IMR-90 (cell line): Measurements from ENCODE around the gene RPUSD1. TPM values are rescaled to one million over a fixed set of nuclear protein-coding genes. Genes with fewer than 3 reads are reported as not detected.

Source experiments
- ATAC-seq: fragments of 200-7000 bp; cut with Tn5 transposase; 2 replicates; pipeline ENCODE4 v1.9.1; 2020; ENCODE audit warnings: low read depth, mild to moderate bottlenecking, moderate library complexity
- BruUV-seq: library from RNA; stranded (reverse); fragments of 400-500 nt; replicated peaks from 2 replicates; lab custom pipeline; 2021; lab: Mats Ljungman, UMichigan
- CTCF ChIA-PET: fragments of 300-600 bp; formaldehyde crosslinking; extraction: SDS; loops from one replicate; lab custom pipeline; 2021; ENCODE audit warnings: antibody characterized with exemption; lab: Yijun Ruan, JAX
- POLR2A ChIA-PET: fragments of 300-600 bp; sonication (Branson Sonifier 250); formaldehyde crosslinking; loops from one replicate; lab custom pipeline; 2022; ENCODE audit warnings: antibody characterized with exemption; ENCODE audit not compliant: unreplicated experiment; lab: Charles Lee
- DNase-seq: peaks from one replicate; pipeline ENCODE4 v3.0.0; 2013
- H2AFZ ChIP-seq: replicated peaks from 2 replicates; pipeline ENCODE3; 2013; ENCODE audit warnings: low read length, mild to moderate bottlenecking; ENCODE audit not compliant: poor library complexity
- H2AK5ac ChIP-seq: 2 replicates; pipeline ENCODE4 v1.6.1; 2013; ENCODE audit warnings: low read depth, low read length, inconsistent platforms
- H2AK9ac ChIP-seq: replicated peaks from 2 replicates; pipeline ENCODE3; 2013; ENCODE audit warnings: mild to moderate bottlenecking, low read depth, low read length, moderate library complexity; ENCODE audit not compliant: poor library complexity
- H2BK120ac ChIP-seq: 2 replicates; pipeline ENCODE4 v1.6.1; 2013; ENCODE audit warnings: low read depth, low read length, inconsistent platforms
- H2BK15ac ChIP-seq: 3 replicates; pipeline ENCODE4 v1.6.1; 2013; ENCODE audit warnings: low read depth, low read length, inconsistent platforms
- H2BK20ac ChIP-seq: 2 replicates; pipeline ENCODE4 v1.6.1; 2013; ENCODE audit warnings: low read depth, mild to moderate bottlenecking, inconsistent platforms, low read length, moderate library complexity
- H2BK5ac ChIP-seq: 2 replicates; pipeline ENCODE4 v1.6.1; 2013; ENCODE audit warnings: mild to moderate bottlenecking, low read depth, low read length, inconsistent platforms; ENCODE audit not compliant: poor library complexity, severe bottlenecking
- H3K14ac ChIP-seq: replicated peaks from 2 replicates; pipeline ENCODE4 v1.6.1; 2013; ENCODE audit warnings: low read depth, low read length, inconsistent platforms
- H3K18ac ChIP-seq: 2 replicates; pipeline ENCODE4 v1.6.1; 2013; ENCODE audit warnings: low read depth, low read length, control low read depth
- H3K23ac ChIP-seq: 2 replicates; pipeline ENCODE4 v1.6.1; 2013; ENCODE audit warnings: low read depth, low read length, inconsistent platforms
- H3K27ac ChIP-seq: 2 replicates; pipeline ENCODE4 v1.5.1; 2013; ENCODE audit warnings: mild to moderate bottlenecking, control low read depth, low read length; ENCODE audit not compliant: insufficient read depth
- H3K27me3 ChIP-seq: 2 replicates; pipeline ENCODE4 v1.6.1; 2013; ENCODE audit warnings: low read length; ENCODE audit not compliant: control insufficient read depth, insufficient read depth
- H3K36me3 ChIP-seq: 2 replicates; pipeline ENCODE4 v1.6.1; 2013; ENCODE audit warnings: low read length, mixed read lengths; ENCODE audit not compliant: control insufficient read depth, insufficient read depth
- H3K4ac ChIP-seq: 2 replicates; pipeline ENCODE4 v1.6.1; 2013; ENCODE audit warnings: low read depth, low read length, inconsistent platforms
- H3K4me1 ChIP-seq: 2 replicates; pipeline ENCODE4 v1.6.1; 2013; ENCODE audit warnings: low read length, mixed read lengths; ENCODE audit not compliant: control insufficient read depth, insufficient read depth
- H3K4me2 ChIP-seq: 2 replicates; pipeline ENCODE4 v1.6.1; 2013; ENCODE audit warnings: low read depth, mild to moderate bottlenecking, control low read depth, low read length, moderate library complexity
- H3K4me3 ChIP-seq: 2 replicates; pipeline ENCODE4 v1.5.1; 2013; ENCODE audit warnings: low read depth, mild to moderate bottlenecking, control low read depth, low read length, moderate library complexity; ENCODE audit not compliant: insufficient read depth
- H3K56ac ChIP-seq: 2 replicates; pipeline ENCODE4 v1.6.1; 2013; ENCODE audit warnings: low read length, inconsistent platforms; ENCODE audit not compliant: insufficient read depth; ENCODE audit errors: extremely low read depth
- H3K79me1 ChIP-seq, 2 experiments: 2 replicates each; pipeline ENCODE4 v1.6.1; 2013; ENCODE audit warnings: low read length in 2 of 2, inconsistent platforms in 1 of 2, low read depth in 1 of 2
- H3K9ac ChIP-seq: 2 replicates; pipeline ENCODE4 v1.6.1; 2013; ENCODE audit warnings: low read depth, low read length, control low read depth
- H3K9me1 ChIP-seq: 2 replicates; pipeline ENCODE4 v1.6.1; 2013; ENCODE audit warnings: low read length, inconsistent platforms; ENCODE audit not compliant: insufficient read depth
- H3K9me3 ChIP-seq: 2 replicates; pipeline ENCODE4 v1.6.1; 2013; ENCODE audit warnings: low read length; ENCODE audit not compliant: control insufficient read depth, insufficient read depth
- H4K20me1 ChIP-seq: 2 replicates; pipeline ENCODE4 v1.6.1; 2013; ENCODE audit warnings: low read length, inconsistent platforms; ENCODE audit not compliant: insufficient read depth
- H4K5ac ChIP-seq: 2 replicates; pipeline ENCODE4 v1.6.1; 2013; ENCODE audit warnings: mild to moderate bottlenecking, low read depth, low read length, control low read depth
- H4K8ac ChIP-seq, 2 experiments: 2 replicates each; pipeline ENCODE4 v1.6.1; 2013; ENCODE audit warnings: low read depth in 2 of 2, low read length in 2 of 2, control low read depth in 1 of 2, inconsistent platforms in 1 of 2
- H4K91ac ChIP-seq: 2 replicates; pipeline ENCODE4 v1.6.1; 2013; ENCODE audit warnings: low read depth, low read length, inconsistent platforms; ENCODE audit not compliant: insufficient read depth
- BHLHE40 ChIP-seq: fragments of 150-350 bp; IDR thresholded peaks from 2 replicates; pipeline ENCODE4 v1.6.1; 2016; ENCODE audit warnings: mild to moderate bottlenecking, low read depth, low read length
- CTCF ChIP-seq: conservative IDR thresholded peaks from 2 replicates; pipeline ENCODE4 v1.5.1; 2012; ENCODE audit warnings: mild to moderate bottlenecking, low read depth, low read length, improper control_type of control experiment
- ELK1 ChIP-seq: fragments of 150-350 bp; IDR thresholded peaks from 2 replicates; pipeline ENCODE4 v1.6.1; 2016; ENCODE audit warnings: low read depth, mild to moderate bottlenecking, low read length, moderate library complexity, borderline replicate concordance
- NFE2L2 ChIP-seq: fragments of 150-350 bp; IDR thresholded peaks from 2 replicates; pipeline ENCODE4 v1.6.1; 2016; ENCODE audit warnings: low read depth, mild to moderate bottlenecking, low read length
- RCOR1 ChIP-seq: IDR thresholded peaks from 2 replicates; pipeline ENCODE4 v1.6.1; 2012; ENCODE audit warnings: mild to moderate bottlenecking, low read length, improper control_type of control experiment; ENCODE audit not compliant: insufficient replicate concordance
- RFX5 ChIP-seq: IDR thresholded peaks from 2 replicates; pipeline ENCODE4 v1.8.0; 2012; ENCODE audit warnings: low read depth, mild to moderate bottlenecking, low read length, moderate library complexity
- SMC3 ChIP-seq: fragments of 150-350 bp; IDR thresholded peaks from 2 replicates; pipeline ENCODE4 v1.6.1; 2016; ENCODE audit warnings: low read depth, mild to moderate bottlenecking, antibody characterized with exemption, low read length, moderate library complexity
- WGBS, 2 experiments: methylation state at CpG; one replicate each; pipeline versions ENCODE4 v1.1.5 to v1.1.7; 2013; ENCODE audit warnings: missing lambda C conversion rate in 2 of 2; ENCODE audit not compliant: insufficient read length in 1 of 2; ENCODE audit errors: extremely low coverage in 2 of 2; 5-methylcytosine and 5-hydroxymethylcytosine counted together
- dilution Hi-C: fragments of 300-500 bp; cut with HindIII; formaldehyde crosslinking; loops from one replicate; pipeline ENCODE4 v1.14.3; 2018; ENCODE audit warnings: low sequenced_read_pairs; ENCODE audit not compliant: unreplicated experiment
- in situ Hi-C: fragments of 300-500 bp; cut with MboI; formaldehyde crosslinking; loops from 3 replicates; pipeline ENCODE4 v1.14.3; 2019; ENCODE audit warnings: low sequenced_read_pairs, inconsistent platforms, mixed read lengths
- intact Hi-C: fragments of 100-400 bp; cut with micrococcal nuclease; formaldehyde crosslinking; loops from 2 replicates; pipeline ENCODE4 v1.10.0; 2022
- polyA plus RNA-seq, 3 experiments: library from polyadenylated mRNA; depleted of rRNA; stranded (reverse); fragments of >200 nt; gene quantifications; 2 replicates each; pipeline ENCODE4 v1.2.3, GENCODE V29; 2012; ENCODE audit warnings: low replicate concordance in 1 of 3
- total RNA-seq: library from RNA; depleted of rRNA; stranded (reverse); fragments of >200 nt; gene quantifications from 2 replicates; pipeline ENCODE4 v1.2.3, GENCODE V29; 2012

Gene RPUSD1
- total and polyA plus RNA-seq, 2 of the 4 experiments (the other 2 are of a cell fraction), result 13.1 to 32.3 TPM

- Histone ChIP-seq H3K27me3 (no peaks in the 10 kb centered on the region), H3K4me3 (peak overlapping the region; percentile 76), H4K20me1 (0 out of 2 replicates have a peak, but pooled peaks cover 5% of the 10 kb centered on the region), H3K56ac (no peak overlapping the region), H4K91ac (no peak overlapping the region), H4K5ac (no peak overlapping the region), H2BK20ac (no peak overlapping the region), H3K4me2 (peak overlapping the region; percentile 86), H3K18ac (no peak overlapping the region), H3K9ac (peak overlapping the region; percentile 75), H2BK120ac (no peak overlapping the region), H3K9me1 (peaks cover 4% of the 10 kb centered on the region; the same call in 1 of the 2 replicates), H3K27ac (peak overlapping the region; percentile 35; the same call in 1 of the 2 replicates), H2BK5ac (no peak overlapping the region), H3K4ac (peak overlapping the region; percentile 45), H2AK5ac (peak overlapping the region; percentile 46; the same call in 1 of the 2 replicates), H3K4me1 (peaks cover 5% of the 10 kb centered on the region; the same call in 1 of the 2 replicates), H2AFZ (peak overlapping the region; percentile 94), H2BK15ac (no peak overlapping the region), H3K9me3 (no peaks in the 10 kb centered on the region), H3K14ac (peak overlapping the region; percentile 7; the same call in 1 of the 2 replicates), H4K8ac (peak overlapping the region in 1 of 2 experiments; percentile 67; a peak in 1 of 4 replicates), H3K79me1 (peaks cover 7 to 19% of the 10 kb centered on the region in 2 experiments), H3K36me3 (peaks cover 19% of the 10 kb centered on the region), H2AK9ac (peak overlapping the region; percentile 95), H3K23ac (no peak overlapping the region; the same call in 1 of the 2 replicates)
- no TSS peak for BruUV-seq
- dilution Hi-C loops (no loop called here), intact Hi-C loops (loop anchor here (5.0 kb wide), 1 partner anchor 47 kb away; the partner anchor contains the start of genes CHTF18 and RPUSD1), in situ Hi-C loops (no loop called here)
- ChIA-PET CTCF (no interaction called here), POLR2A (no interaction called here)
- WGBS, 2 experiments, result 0% methylated on average over 8 of the region's 22 CpGs; no CpG with 5 or more reads in 1 of the 2 experiments
- ATAC-seq (peak; percentile 47), DNase-seq (no peak)
- TF ChIP-seq CTCF (no peak), NFE2L2 (no peak), RFX5 (no peak), ELK1 (no peak), SMC3 (no peak), BHLHE40 (no peak), RCOR1 (no peak)
Observed at GRCh38 chr16:740459-740763, 47.8 kb downstream of the RPUSD1 start.
